Lung (tissue), 12 donors: ENCODE measurements around the gene OS9. TPM values are rescaled to one million over a fixed set of nuclear protein-coding genes. Genes with fewer than 3 reads are reported as not detected.

ENCODE experiments used
- ATAC-seq: fragments of 200-7000 bp; cut with Tn5 transposase; one replicate; pipeline ENCODE4 v1.9.1; 2020; ENCODE audit warnings: moderate number of reproducible peaks; ENCODE audit not compliant: insufficient read depth, low FRiP score
- DNase-seq, 3 donors: peaks; one replicate each; pipeline ENCODE4 v3.0.0-alpha.2; 2013 to 2017
- H3K27ac ChIP-seq, 2 donors: one replicate each; pipeline ENCODE4 v1.5.1; 2013; ENCODE audit warnings: mild to moderate bottlenecking in 2 of 2, moderate library complexity in 2 of 2, control low read depth in 1 of 2, inconsistent platforms in 1 of 2, low read depth in 1 of 2, low read length in 1 of 2
- H3K27me3 ChIP-seq, 3 donors: one replicate each; pipeline ENCODE4 v1.5.1; 2013; ENCODE audit warnings: low read length in 2 of 3; ENCODE audit not compliant: control insufficient read depth in 3 of 3, insufficient read depth in 3 of 3
- H3K36me3 ChIP-seq, 4 donors: one replicate each; pipeline ENCODE4 v1.5.1; 2013; ENCODE audit warnings: low read length in 4 of 4, mild to moderate bottlenecking in 1 of 4, moderate library complexity in 1 of 4; ENCODE audit not compliant: control insufficient read depth in 4 of 4, insufficient read depth in 4 of 4
- H3K4me1 ChIP-seq, 5 donors: one replicate each; pipeline ENCODE4 v1.5.1; 2013; ENCODE audit warnings: low read length in 5 of 5, mild to moderate bottlenecking in 2 of 5, moderate library complexity in 1 of 5; ENCODE audit not compliant: control insufficient read depth in 5 of 5, insufficient read depth in 5 of 5
- H3K4me3 ChIP-seq: one replicate; pipeline ENCODE4 v1.5.1; 2013; ENCODE audit warnings: mild to moderate bottlenecking, control low read depth, moderate library complexity
- H3K9ac ChIP-seq, 2 donors: one replicate each; pipeline ENCODE4 v1.5.1; 2013; ENCODE audit warnings: low read length in 2 of 2, control low read depth in 1 of 2; ENCODE audit not compliant: insufficient read depth in 1 of 2
- H3K9me3 ChIP-seq, 4 donors: one replicate each; pipeline ENCODE4 v1.5.1; 2013; ENCODE audit warnings: low read length in 3 of 4, mild to moderate bottlenecking in 1 of 4, moderate library complexity in 1 of 4; ENCODE audit not compliant: control insufficient read depth in 4 of 4, insufficient read depth in 3 of 4
- CTCF ChIP-seq: IDR thresholded peaks from 2 replicates; pipeline ENCODE4 v1.5.1; 2012; ENCODE audit warnings: mild to moderate bottlenecking; ENCODE audit errors: control extremely low read depth, extremely low read depth
- WGBS, 2 donors: extraction: QIAGEN DNeasy Blood & Tissue Kit; methylation state at CpG; one replicate each; pipeline ENCODE4 v1.1.7; 2013; 5-methylcytosine and 5-hydroxymethylcytosine counted together
- polyA plus RNA-seq, 2 donors: library from polyadenylated mRNA; stranded (reverse); fragments of 200-250 nt; gene quantifications; one replicate each; pipeline ENCODE4 v1.2.1, GENCODE V29; 2013
- total RNA-seq, 2 donors: library from RNA; depleted of rRNA in 1 of 2; stranded (reverse); fragments of >200 nt in 1 of 2; gene quantifications; one replicate each; pipeline ENCODE4 v1.2.1, GENCODE V29; 2014 to 2021
- donor health status: control.
- donor health status: control.
- donor health status: Bipolar disorder and iron deficiency.
- donor health status: healthy.
- donor health status: DM: yes; HTN: yes; CAD: no.

OS9 gene
- total and polyA plus RNA-seq, 4 donors: 144 to 356 (median 249) TPM

DNA sequence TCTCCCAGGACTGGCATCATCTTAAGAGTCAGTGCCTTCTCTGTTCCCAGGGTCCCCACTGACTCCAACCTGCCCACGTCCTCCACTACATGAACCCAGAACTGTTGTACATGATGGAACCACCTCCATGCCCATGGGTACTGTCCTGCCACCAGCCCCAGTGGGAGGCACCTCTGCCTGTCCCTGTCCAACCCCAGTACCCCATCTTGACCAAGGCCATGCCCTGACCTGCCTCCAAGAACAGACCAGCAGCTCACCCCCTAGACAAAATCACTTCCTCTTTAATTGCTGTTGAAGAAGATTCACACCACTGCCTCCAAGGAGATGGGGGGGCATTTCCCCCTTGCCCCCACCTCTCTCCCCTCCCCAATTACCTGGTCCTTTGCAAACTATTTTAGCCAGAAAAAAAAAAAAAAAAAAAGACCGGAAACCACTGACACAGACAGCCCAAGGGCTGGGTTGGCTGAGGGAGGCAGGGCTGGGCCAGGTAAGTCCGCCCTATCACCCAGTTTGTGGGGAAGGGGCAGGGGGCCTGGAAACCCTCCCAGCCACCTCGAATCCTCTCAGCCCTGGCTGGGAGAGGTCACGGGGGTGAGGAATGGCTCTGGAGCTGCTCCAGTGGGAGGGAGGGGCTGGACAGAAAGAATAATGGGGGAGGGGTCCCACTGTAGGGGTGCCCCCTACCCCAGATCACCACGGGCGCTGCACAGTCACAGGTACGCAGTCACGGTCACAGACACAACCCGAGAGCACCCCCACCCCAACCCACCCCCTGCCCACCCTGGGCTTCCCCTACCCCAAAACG, 31.2 kb downstream of the OS9 start:
- Histone ChIP-seq H3K27me3 (peaks cover 0 to 40% (median 19%) of the 10 kb centered on the region in 3 donors), H3K27ac (no peak overlapping the region), H3K4me1 (peaks cover 0 to 19% (median 0%) of the 10 kb centered on the region in 5 donors), H3K9me3 (no peaks in the 10 kb centered on the region), H3K4me3 (no peak overlapping the region), H3K36me3 (peaks cover 3 to 23% (median 6%) of the 10 kb centered on the region in 4 donors), H3K9ac (no peak overlapping the region)
- TF ChIP-seq CTCF: no peak
- 67 to 77% methylated on average over 10 to 11 of the region's 11 CpGs for WGBS, 2 donors
- DNase-seq: no peak
- no peak for ATAC-seq

- H3K27me3 ChIP-seq: peaks cover 0 to 43% (median 23%) of the 10 kb centered on the region in 3 donors
- no peak overlapping the region for H3K27ac ChIP-seq
- DNase-seq (no peak), ATAC-seq (no peak)
- 36 to 57% methylated on average over 10 of the region's 10 CpGs for WGBS, 2 donors
- H3K4me1 ChIP-seq: peaks cover 0 to 19% (median 0%) of the 10 kb centered on the region in 5 donors
- no peak overlapping the region for H3K4me3 ChIP-seq
- H3K36me3 ChIP-seq: peaks cover under 1 to 16% (median 4%) of the 10 kb centered on the region in 4 donors
- H3K9ac ChIP-seq: no peak overlapping the region
- no peaks in the 10 kb centered on the region for H3K9me3 ChIP-seq
- TF ChIP-seq CTCF: no peak
These were observed 31.9 kb downstream of the OS9 start for GRCh38 chr12:57725851-57726150.

- Histone ChIP-seq H3K9ac (no peak overlapping the region), H3K9me3 (no peaks in the 10 kb centered on the region), H3K4me1 (peaks cover 0 to 19% (median 0%) of the 10 kb centered on the region in 5 donors), H3K27ac (peak overlapping the region; percentile 62 to 71), H3K27me3 (peaks cover 0 to 48% (median 29%) of the 10 kb centered on the region in 3 donors), H3K4me3 (peak overlapping the region; percentile 73), H3K36me3 (peaks cover 0 to 12% (median 2%) of the 10 kb centered on the region in 4 donors)
- 38 to 68% methylated on average over 79 of the region's 79 CpGs for WGBS, 2 donors
- ATAC-seq (peak; percentile 77), DNase-seq (peak; percentile 79 to 84 (median 81))
- TF ChIP-seq CTCF: peak; percentile 21
These were observed 32.4 kb downstream of the OS9 start for GRCh38 chr12:57726151-57726883.
